NB4 (cell line): Measurements from ENCODE around the gene KCTD21.

Experiments used
- CTCF ChIP-seq: IDR thresholded peaks from one replicate; pipeline ENCODE4 v1.5.1; 2012; ENCODE audit warnings: low read depth, low read length
- MYC ChIP-seq: IDR thresholded peaks from 2 replicates; pipeline ENCODE4 v1.6.1; 2011; ENCODE audit warnings: low read depth, low read length
- POLR2A ChIP-seq: IDR thresholded peaks from 2 replicates; pipeline ENCODE4 v1.6.1; 2011; ENCODE audit warnings: mild to moderate bottlenecking; ENCODE audit not compliant: insufficient read length; ENCODE audit errors: extremely low read depth

- TF ChIP-seq CTCF (no peak), MYC (no peak), POLR2A (no peak)
Measured at GRCh38 chr11:78197816-78198215, 9.4 kb upstream of the KCTD21 start.
